IMR-90 (cell line): ENCODE data around the gene UNKL. TPM values are rescaled to one million over a fixed set of nuclear protein-coding genes. Genes with fewer than 3 reads are reported as not detected.

Source experiments
- ATAC-seq: fragments of 200-7000 bp; cut with Tn5 transposase; 2 replicates; pipeline ENCODE4 v1.9.1; 2020; ENCODE audit warnings: low read depth, mild to moderate bottlenecking, moderate library complexity
- BruUV-seq: library from RNA; stranded (reverse); fragments of 400-500 nt; replicated peaks from 2 replicates; lab custom pipeline; 2021; lab: Mats Ljungman, UMichigan
- CTCF ChIA-PET: fragments of 300-600 bp; formaldehyde crosslinking; extraction: SDS; loops from one replicate; lab custom pipeline; 2021; ENCODE audit warnings: antibody characterized with exemption; lab: Yijun Ruan, JAX
- POLR2A ChIA-PET: fragments of 300-600 bp; sonication (Branson Sonifier 250); formaldehyde crosslinking; loops from one replicate; lab custom pipeline; 2022; ENCODE audit warnings: antibody characterized with exemption; ENCODE audit not compliant: unreplicated experiment; lab: Charles Lee
- DNase-seq: peaks from one replicate; pipeline ENCODE4 v3.0.0; 2013
- H2AFZ ChIP-seq: replicated peaks from 2 replicates; pipeline ENCODE3; 2013; ENCODE audit warnings: low read length, mild to moderate bottlenecking; ENCODE audit not compliant: poor library complexity
- H2AK5ac ChIP-seq: 2 replicates; pipeline ENCODE4 v1.6.1; 2013; ENCODE audit warnings: low read depth, low read length, inconsistent platforms
- H2AK9ac ChIP-seq: replicated peaks from 2 replicates; pipeline ENCODE3; 2013; ENCODE audit warnings: mild to moderate bottlenecking, low read depth, low read length, moderate library complexity; ENCODE audit not compliant: poor library complexity
- H2BK120ac ChIP-seq: 2 replicates; pipeline ENCODE4 v1.6.1; 2013; ENCODE audit warnings: low read depth, low read length, inconsistent platforms
- H2BK15ac ChIP-seq: 3 replicates; pipeline ENCODE4 v1.6.1; 2013; ENCODE audit warnings: low read depth, low read length, inconsistent platforms
- H2BK20ac ChIP-seq: 2 replicates; pipeline ENCODE4 v1.6.1; 2013; ENCODE audit warnings: low read depth, mild to moderate bottlenecking, inconsistent platforms, low read length, moderate library complexity
- H2BK5ac ChIP-seq: 2 replicates; pipeline ENCODE4 v1.6.1; 2013; ENCODE audit warnings: mild to moderate bottlenecking, low read depth, low read length, inconsistent platforms; ENCODE audit not compliant: poor library complexity, severe bottlenecking
- H3K14ac ChIP-seq: replicated peaks from 2 replicates; pipeline ENCODE4 v1.6.1; 2013; ENCODE audit warnings: low read depth, low read length, inconsistent platforms
- H3K18ac ChIP-seq: 2 replicates; pipeline ENCODE4 v1.6.1; 2013; ENCODE audit warnings: low read depth, low read length, control low read depth
- H3K23ac ChIP-seq: 2 replicates; pipeline ENCODE4 v1.6.1; 2013; ENCODE audit warnings: low read depth, low read length, inconsistent platforms
- H3K27ac ChIP-seq: 2 replicates; pipeline ENCODE4 v1.5.1; 2013; ENCODE audit warnings: mild to moderate bottlenecking, control low read depth, low read length; ENCODE audit not compliant: insufficient read depth
- H3K27me3 ChIP-seq: 2 replicates; pipeline ENCODE4 v1.6.1; 2013; ENCODE audit warnings: low read length; ENCODE audit not compliant: control insufficient read depth, insufficient read depth
- H3K36me3 ChIP-seq: 2 replicates; pipeline ENCODE4 v1.6.1; 2013; ENCODE audit warnings: low read length, mixed read lengths; ENCODE audit not compliant: control insufficient read depth, insufficient read depth
- H3K4ac ChIP-seq: 2 replicates; pipeline ENCODE4 v1.6.1; 2013; ENCODE audit warnings: low read depth, low read length, inconsistent platforms
- H3K4me1 ChIP-seq: 2 replicates; pipeline ENCODE4 v1.6.1; 2013; ENCODE audit warnings: low read length, mixed read lengths; ENCODE audit not compliant: control insufficient read depth, insufficient read depth
- H3K4me2 ChIP-seq: 2 replicates; pipeline ENCODE4 v1.6.1; 2013; ENCODE audit warnings: low read depth, mild to moderate bottlenecking, control low read depth, low read length, moderate library complexity
- H3K4me3 ChIP-seq: 2 replicates; pipeline ENCODE4 v1.5.1; 2013; ENCODE audit warnings: low read depth, mild to moderate bottlenecking, control low read depth, low read length, moderate library complexity; ENCODE audit not compliant: insufficient read depth
- H3K56ac ChIP-seq: 2 replicates; pipeline ENCODE4 v1.6.1; 2013; ENCODE audit warnings: low read length, inconsistent platforms; ENCODE audit not compliant: insufficient read depth; ENCODE audit errors: extremely low read depth
- H3K79me1 ChIP-seq, 2 experiments: 2 replicates each; pipeline ENCODE4 v1.6.1; 2013; ENCODE audit warnings: low read length in 2 of 2, inconsistent platforms in 1 of 2, low read depth in 1 of 2
- H3K9ac ChIP-seq: 2 replicates; pipeline ENCODE4 v1.6.1; 2013; ENCODE audit warnings: low read depth, low read length, control low read depth
- H3K9me1 ChIP-seq: 2 replicates; pipeline ENCODE4 v1.6.1; 2013; ENCODE audit warnings: low read length, inconsistent platforms; ENCODE audit not compliant: insufficient read depth
- H3K9me3 ChIP-seq: 2 replicates; pipeline ENCODE4 v1.6.1; 2013; ENCODE audit warnings: low read length; ENCODE audit not compliant: control insufficient read depth, insufficient read depth
- H4K20me1 ChIP-seq: 2 replicates; pipeline ENCODE4 v1.6.1; 2013; ENCODE audit warnings: low read length, inconsistent platforms; ENCODE audit not compliant: insufficient read depth
- H4K5ac ChIP-seq: 2 replicates; pipeline ENCODE4 v1.6.1; 2013; ENCODE audit warnings: mild to moderate bottlenecking, low read depth, low read length, control low read depth
- H4K8ac ChIP-seq, 2 experiments: 2 replicates each; pipeline ENCODE4 v1.6.1; 2013; ENCODE audit warnings: low read depth in 2 of 2, low read length in 2 of 2, control low read depth in 1 of 2, inconsistent platforms in 1 of 2
- H4K91ac ChIP-seq: 2 replicates; pipeline ENCODE4 v1.6.1; 2013; ENCODE audit warnings: low read depth, low read length, inconsistent platforms; ENCODE audit not compliant: insufficient read depth
- CEBPB ChIP-seq: IDR thresholded peaks from 2 replicates; pipeline ENCODE4 v1.6.1; 2012; ENCODE audit warnings: low read depth, low read length, improper control_type of control experiment
- ELK1 ChIP-seq: fragments of 150-350 bp; IDR thresholded peaks from 2 replicates; pipeline ENCODE4 v1.6.1; 2016; ENCODE audit warnings: low read depth, mild to moderate bottlenecking, low read length, moderate library complexity, borderline replicate concordance
- POLR2A ChIP-seq: IDR thresholded peaks from 2 replicates; pipeline ENCODE4 v1.6.1; 2012; ENCODE audit warnings: mild to moderate bottlenecking, low read depth, low read length
- WGBS, 2 experiments: methylation state at CpG; one replicate each; pipeline versions ENCODE4 v1.1.5 to v1.1.7; 2013; ENCODE audit warnings: missing lambda C conversion rate in 2 of 2; ENCODE audit not compliant: insufficient read length in 1 of 2; ENCODE audit errors: extremely low coverage in 2 of 2; 5-methylcytosine and 5-hydroxymethylcytosine counted together
- dilution Hi-C: fragments of 300-500 bp; cut with HindIII; formaldehyde crosslinking; loops from one replicate; pipeline ENCODE4 v1.14.3; 2018; ENCODE audit warnings: low sequenced_read_pairs; ENCODE audit not compliant: unreplicated experiment
- in situ Hi-C: fragments of 300-500 bp; cut with MboI; formaldehyde crosslinking; loops from 3 replicates; pipeline ENCODE4 v1.14.3; 2019; ENCODE audit warnings: low sequenced_read_pairs, inconsistent platforms, mixed read lengths
- intact Hi-C: fragments of 100-400 bp; cut with micrococcal nuclease; formaldehyde crosslinking; loops from 2 replicates; pipeline ENCODE4 v1.10.0; 2022
- polyA plus RNA-seq, 3 experiments: library from polyadenylated mRNA; depleted of rRNA; stranded (reverse); fragments of >200 nt; gene quantifications; 2 replicates each; pipeline ENCODE4 v1.2.3, GENCODE V29; 2012; ENCODE audit warnings: low replicate concordance in 1 of 3
- total RNA-seq: library from RNA; depleted of rRNA; stranded (reverse); fragments of >200 nt; gene quantifications from 2 replicates; pipeline ENCODE4 v1.2.3, GENCODE V29; 2012
- TF ChIP-seq, protein P1 (sequence below): conservative IDR thresholded peaks from 2 replicates; pipeline ENCODE4 v1.5.1; 2012; ENCODE audit warnings: mild to moderate bottlenecking, low read depth, low read length, improper control_type of control experiment

UNKL gene
- total and polyA plus RNA-seq, 2 of the 4 experiments (the other 2 are of a cell fraction): 4.1 to 13.3 TPM

- no peak overlapping the region for H2BK20ac ChIP-seq
- dilution Hi-C loops (no loop called here), intact Hi-C loops (no loop called here), in situ Hi-C loops (no loop called here)
- no peak overlapping the region for H2AK5ac ChIP-seq
- H3K9me3 ChIP-seq: no peaks in the 10 kb centered on the region
- no peaks in the 10 kb centered on the region for H3K9me1 ChIP-seq
- H3K27ac ChIP-seq: no peak overlapping the region
- no peak for TF ChIP-seq ELK1
- TF ChIP-seq, protein P1, sequence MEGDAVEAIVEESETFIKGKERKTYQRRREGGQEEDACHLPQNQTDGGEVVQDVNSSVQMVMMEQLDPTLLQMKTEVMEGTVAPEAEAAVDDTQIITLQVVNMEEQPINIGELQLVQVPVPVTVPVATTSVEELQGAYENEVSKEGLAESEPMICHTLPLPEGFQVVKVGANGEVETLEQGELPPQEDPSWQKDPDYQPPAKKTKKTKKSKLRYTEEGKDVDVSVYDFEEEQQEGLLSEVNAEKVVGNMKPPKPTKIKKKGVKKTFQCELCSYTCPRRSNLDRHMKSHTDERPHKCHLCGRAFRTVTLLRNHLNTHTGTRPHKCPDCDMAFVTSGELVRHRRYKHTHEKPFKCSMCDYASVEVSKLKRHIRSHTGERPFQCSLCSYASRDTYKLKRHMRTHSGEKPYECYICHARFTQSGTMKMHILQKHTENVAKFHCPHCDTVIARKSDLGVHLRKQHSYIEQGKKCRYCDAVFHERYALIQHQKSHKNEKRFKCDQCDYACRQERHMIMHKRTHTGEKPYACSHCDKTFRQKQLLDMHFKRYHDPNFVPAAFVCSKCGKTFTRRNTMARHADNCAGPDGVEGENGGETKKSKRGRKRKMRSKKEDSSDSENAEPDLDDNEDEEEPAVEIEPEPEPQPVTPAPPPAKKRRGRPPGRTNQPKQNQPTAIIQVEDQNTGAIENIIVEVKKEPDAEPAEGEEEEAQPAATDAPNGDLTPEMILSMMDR: no peak
- no peak for TF ChIP-seq POLR2A
- TF ChIP-seq CEBPB: no peak
- DNase-seq: no peak
- no peak overlapping the region for H2AK9ac ChIP-seq
- no peak overlapping the region for H3K23ac ChIP-seq
- BruUV-seq: no TSS peak
- H3K18ac ChIP-seq: no peak overlapping the region
- peaks cover 8% of the 10 kb centered on the region; the same call in 1 of the 2 replicates for H3K36me3 ChIP-seq
- WGBS, 2 experiments: 85% methylated on average over 20 of the region's 24 CpGs; no CpG with 5 or more reads in 1 of the 2 experiments
- H4K91ac ChIP-seq: no peak overlapping the region
- no peak overlapping the region for H3K4me3 ChIP-seq
- H2BK5ac ChIP-seq: no peak overlapping the region
- H4K8ac ChIP-seq: no peak overlapping the region
- no peak for ATAC-seq
- H3K14ac ChIP-seq: no peak overlapping the region
- H4K5ac ChIP-seq: no peak overlapping the region
- H2BK15ac ChIP-seq: no peak overlapping the region
- POLR2A ChIA-PET: no interaction called here
- H3K79me1 ChIP-seq: no peaks in the 10 kb centered on the region
- no peaks in the 10 kb centered on the region for H4K20me1 ChIP-seq
- H3K56ac ChIP-seq: no peak overlapping the region
- CTCF ChIA-PET: no interaction called here
- H3K4me2 ChIP-seq: no peak overlapping the region
- no peak overlapping the region for H3K9ac ChIP-seq
- H3K4me1 ChIP-seq: no peaks in the 10 kb centered on the region
- H2BK120ac ChIP-seq: no peak overlapping the region
- no peak overlapping the region for H2AFZ ChIP-seq
- H3K27me3 ChIP-seq: no peaks in the 10 kb centered on the region
- no peak overlapping the region for H3K4ac ChIP-seq
Observed at GRCh38 chr16:1442697-1443096, 28.2 kb upstream of the UNKL start.
